ENCODE results near the gene REXO1. TPM values are rescaled to one million over a fixed set of nuclear protein-coding genes. Genes with fewer than 3 reads are reported as not detected.

The REXO1 gene
- total and polyA plus RNA-seq, 2 of the 13 experiments (the other 11 are each of a cell fraction or from before 2014, with no cell fraction given) = 5.0 to 11.2 TPM

DNA sequence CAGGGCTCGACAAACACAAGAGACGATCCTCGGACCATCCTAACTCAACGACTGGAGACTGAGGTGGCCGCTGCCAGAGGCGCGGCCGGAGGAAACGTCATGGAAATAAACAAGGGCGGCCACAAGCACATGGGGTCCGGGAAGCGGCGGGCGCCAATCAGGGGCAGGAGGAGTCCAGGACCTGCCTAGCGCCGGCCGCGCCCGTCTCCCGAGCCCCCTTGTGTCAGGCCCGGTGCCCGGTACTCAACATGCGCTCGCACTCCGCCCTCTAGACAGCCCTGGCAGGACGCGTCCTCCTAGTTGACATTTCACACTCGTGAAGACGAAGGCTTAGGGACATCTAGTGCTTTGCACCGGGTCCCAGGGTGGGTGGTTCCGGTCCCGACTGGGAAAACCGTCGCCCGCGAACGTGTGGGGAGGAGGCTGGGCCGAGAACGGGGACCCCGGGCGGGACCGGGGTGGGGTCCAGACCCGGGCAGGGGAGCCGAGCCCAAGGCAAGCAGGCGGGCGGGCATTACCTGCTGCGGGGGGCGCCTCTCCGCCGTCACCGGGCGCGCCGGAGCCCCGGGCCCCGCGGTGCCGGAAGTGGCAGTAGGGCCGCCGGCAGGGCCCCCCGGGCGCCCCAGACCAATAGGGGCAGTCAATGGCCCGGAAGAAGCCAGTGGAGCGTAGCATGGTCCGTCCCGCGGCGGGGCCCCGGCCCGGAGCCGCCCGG lies 442 bp downstream of the REXO1 start (continued):
- TF ChIP-seq HMGXB4 (CRISPR knock-in tag; IDR thresholded peaks at IDR 0.05; ENCODE audit: borderline replicate concordance in 1 of 2, low read depth in 1 of 2) = no peak
- no peak for TF ChIP-seq ZXDC (CRISPR knock-in tag; IDR thresholded peaks at IDR 0.05)
- no peak for TF ChIP-seq ZNF891 (CRISPR knock-in tag; IDR thresholded peaks at IDR 0.05)
- TF ChIP-seq REPIN1 (CRISPR knock-in tag; IDR thresholded peaks at IDR 0.05; ENCODE audit: borderline replicate concordance, low read depth) = no peak
- TF ChIP-seq ZNF263 (CRISPR knock-in tag; IDR thresholded peaks at IDR 0.05) = no peak
- no peak for TF ChIP-seq ZMYM3 (CRISPR knock-in tag; IDR thresholded peaks at IDR 0.05)
- TF ChIP-seq ZNF563 (CRISPR knock-in tag; IDR thresholded peaks at IDR 0.05) = peak; percentile 75; the same call in 1 of the 2 replicates
- TF ChIP-seq ZNF251 (CRISPR knock-in tag; IDR thresholded peaks at IDR 0.05) = no peak
- TF ChIP-seq ETS1 (CRISPR knock-in tag; IDR thresholded peaks at IDR 0.05) = peak; percentile 81; the same call in 1 of the 2 replicates
- no peak for TF ChIP-seq GATAD2A (CRISPR knock-in tag; IDR thresholded peaks at IDR 0.05)
- TF ChIP-seq REXO4 (CRISPR knock-in tag; IDR thresholded peaks at IDR 0.05; ENCODE audit: borderline replicate concordance) = no peak
- no peak; the same call in 1 of the 2 replicates for TF ChIP-seq RFX1 (IDR thresholded peaks at IDR 0.05)
- TF ChIP-seq TBX3 (IDR thresholded peaks at IDR 0.05; ENCODE audit: borderline replicate concordance) = no peak
- TF ChIP-seq ATRX (CRISPR knock-in tag; IDR thresholded peaks at IDR 0.05; ENCODE audit: borderline replicate concordance) = no peak
- no peak for TF ChIP-seq ZNF550 (CRISPR knock-in tag; IDR thresholded peaks at IDR 0.05; ENCODE audit: borderline replicate concordance)

All from HepG2 (cell line).